ENCODE measurements around the gene IFITM2.

IFITM2 gene

GRCh38 chr11:278001-278951 lies 29.3 kb upstream of the IFITM2 start, which contains the start of gene NLRP6:
Gene NLRP6, plus strand, starts transcription at chr11:278407. Its CDS starts 163 bp downstream, at chr11:278570.
- peaks cover 10% of the 10 kb centered on the region for H3K9me3 Mint-ChIP-seq
- H3K27ac Mint-ChIP-seq, result peak within 1 kb of the TSS; percentile 84
- H3K4me3 Mint-ChIP-seq, result peak within 1 kb of the TSS; percentile 57
- H3K4me1 Mint-ChIP-seq (ENCODE audit: low read depth), result peaks cover 42% of the 10 kb centered on the region
- H3K27me3 Mint-ChIP-seq, result peaks cover 31% of the 10 kb centered on the region
- no peaks in the 10 kb centered on the region for H3K36me3 Mint-ChIP-seq (ENCODE audit: low read depth)
- DNase-seq, result peak; percentile 36

- peaks cover 31% of the 10 kb centered on the region for H3K27me3 Mint-ChIP-seq
These were observed 28.3 kb upstream of the IFITM2 start for GRCh38 chr11:279040-279965.

GRCh38 chr11:279966-280705 lies 27.5 kb upstream of the IFITM2 start:
- Mint-ChIP-seq H3K27me3 (peaks cover 31% of the 10 kb centered on the region), H3K36me3 (ENCODE audit: low read depth) (no peaks in the 10 kb centered on the region), H3K4me3 (peak overlapping the region; percentile 54), H3K4me1 (ENCODE audit: low read depth) (peaks cover 48% of the 10 kb centered on the region), H3K27ac (no peak overlapping the region), H3K9me3 (peaks cover 10% of the 10 kb centered on the region)
- peak; percentile 66 for DNase-seq

More at GRCh38 chr11:279040-279965, 28.3 kb upstream of the IFITM2 start:
- peak; percentile 50 for DNase-seq
- H3K4me1 Mint-ChIP-seq (ENCODE audit: low read depth), result peaks cover 48% of the 10 kb centered on the region
- peak overlapping the region; percentile 57 for H3K4me3 Mint-ChIP-seq
- peak overlapping the region; percentile 84 for H3K27ac Mint-ChIP-seq
- no peaks in the 10 kb centered on the region for H3K36me3 Mint-ChIP-seq (ENCODE audit: low read depth)
- peaks cover 10% of the 10 kb centered on the region for H3K9me3 Mint-ChIP-seq

GRCh38 chr11:280706-281485 lies 26.7 kb upstream of the IFITM2 start:
- DNase-seq, result peak; percentile 72
- H3K27ac Mint-ChIP-seq, result peak overlapping the region; percentile 64

GRCh38 chr11:281486-282161 lies 26.0 kb upstream of the IFITM2 start:
- Mint-ChIP-seq H3K4me1 (ENCODE audit: low read depth) (peaks cover 47% of the 10 kb centered on the region), H3K4me3 (peak overlapping the region; percentile 67), H3K36me3 (ENCODE audit: low read depth) (no peaks in the 10 kb centered on the region), H3K9me3 (peaks cover 5% of the 10 kb centered on the region), H3K27ac (peak overlapping the region; percentile 41), H3K27me3 (peaks cover 31% of the 10 kb centered on the region)
- DNase-seq, result no peak

More at GRCh38 chr11:280706-281485, 26.7 kb upstream of the IFITM2 start:
- Mint-ChIP-seq H3K36me3 (ENCODE audit: low read depth) (no peaks in the 10 kb centered on the region), H3K4me3 (peak overlapping the region; percentile 67), H3K4me1 (ENCODE audit: low read depth) (peaks cover 48% of the 10 kb centered on the region), H3K27me3 (peaks cover 31% of the 10 kb centered on the region), H3K9me3 (peaks cover 9% of the 10 kb centered on the region)

- peak overlapping the region; percentile 67 for H3K4me3 Mint-ChIP-seq
- peak overlapping the region; percentile 41 for H3K27ac Mint-ChIP-seq
- H3K27me3 Mint-ChIP-seq, result peaks cover 34% of the 10 kb centered on the region
- peaks cover 47% of the 10 kb centered on the region for H3K4me1 Mint-ChIP-seq (ENCODE audit: low read depth)
- H3K36me3 Mint-ChIP-seq (ENCODE audit: low read depth), result no peaks in the 10 kb centered on the region
- peak; percentile 34 for DNase-seq
- peaks cover 1% of the 10 kb centered on the region for H3K9me3 Mint-ChIP-seq
These were observed 25.4 kb upstream of the IFITM2 start for GRCh38 chr11:282171-282570.

GRCh38 chr11:282630-283360 lies 24.8 kb upstream of the IFITM2 start:
- Mint-ChIP-seq H3K27me3 (peaks cover 36% of the 10 kb centered on the region), H3K36me3 (ENCODE audit: low read depth) (peaks cover under 1% of the 10 kb centered on the region), H3K4me1 (ENCODE audit: low read depth) (peaks cover 50% of the 10 kb centered on the region), H3K4me3 (peak overlapping the region; percentile 67), H3K9me3 (no peaks in the 10 kb centered on the region), H3K27ac (peak overlapping the region; percentile 51)
- no peak for DNase-seq

GRCh38 chr11:283405-284104 lies 24.1 kb upstream of the IFITM2 start:
- DNase-seq, result peak; percentile 34
- Mint-ChIP-seq H3K36me3 (ENCODE audit: low read depth) (peaks cover 2% of the 10 kb centered on the region), H3K4me3 (no peak overlapping the region)

GRCh38 chr11:284105-285020 lies 23.3 kb upstream of the IFITM2 start:
- peaks cover 35% of the 10 kb centered on the region for H3K27me3 Mint-ChIP-seq

More at GRCh38 chr11:283405-284104, 24.1 kb upstream of the IFITM2 start:
- Mint-ChIP-seq H3K27ac (peak overlapping the region; percentile 34), H3K4me1 (ENCODE audit: low read depth) (peaks cover 49% of the 10 kb centered on the region), H3K9me3 (no peaks in the 10 kb centered on the region), H3K27me3 (peaks cover 38% of the 10 kb centered on the region)

GRCh38 chr11:285021-285893 lies 22.4 kb upstream of the IFITM2 start:
- H3K27me3 Mint-ChIP-seq, result peaks cover 33% of the 10 kb centered on the region

More at GRCh38 chr11:284105-285020, 23.3 kb upstream of the IFITM2 start:
- peaks cover 2% of the 10 kb centered on the region for H3K36me3 Mint-ChIP-seq (ENCODE audit: low read depth)
- DNase-seq, result peak; percentile 29
- no peaks in the 10 kb centered on the region for H3K9me3 Mint-ChIP-seq
- no peak overlapping the region for H3K27ac Mint-ChIP-seq
- H3K4me3 Mint-ChIP-seq, result no peak overlapping the region
- peaks cover 47% of the 10 kb centered on the region for H3K4me1 Mint-ChIP-seq (ENCODE audit: low read depth)

More at GRCh38 chr11:285021-285893, 22.4 kb upstream of the IFITM2 start:
- no peaks in the 10 kb centered on the region for H3K9me3 Mint-ChIP-seq
- peak; percentile 30 for DNase-seq
- H3K4me3 Mint-ChIP-seq, result no peak overlapping the region
- peaks cover 51% of the 10 kb centered on the region for H3K4me1 Mint-ChIP-seq (ENCODE audit: low read depth)
- peaks cover 2% of the 10 kb centered on the region for H3K36me3 Mint-ChIP-seq (ENCODE audit: low read depth)
- H3K27ac Mint-ChIP-seq, result no peak overlapping the region

All from activated T-cell treated with anti-CD3 and anti-CD28 coated beads, Interleukin-2, amount 50 U/mL, for 24 hours (primary cell).